ENCODE measurements around the gene SQSTM1. TPM values are rescaled to one million over a fixed set of nuclear protein-coding genes. Genes with fewer than 3 reads are reported as not detected.

Gene SQSTM1
- total and polyA plus RNA-seq, 2 experiments from 2014 or later = 402 to 641 TPM

GRCh38 chr5:179876610-179876952, 55.9 kb downstream of the SQSTM1 start:
- Histone ChIP-seq H3K9me3 (ENCODE audit: low read depth) (no peaks in the 10 kb centered on the region), H3K9me2 (replicated peaks; ENCODE audit: insufficient read depth) (no peaks in the 10 kb centered on the region), H2AFZ (no peak overlapping the region), H3K27me3 (no peaks in the 10 kb centered on the region), H3K4me2 (no peak overlapping the region), H3K4me3 (no peak overlapping the region), H3K27ac (no peak overlapping the region), H4K20me1 (ENCODE audit: insufficient read depth, poor library complexity, severe bottlenecking) (no peaks in the 10 kb centered on the region), H3K4me1 (ENCODE audit: insufficient read depth) (no peaks in the 10 kb centered on the region), H3K36me3 (replicated peaks; ENCODE audit: insufficient read depth, low read depth) (no peaks in the 10 kb centered on the region), H3K79me2 (no peaks in the 10 kb centered on the region)
- DNase-seq (ENCODE audit: low spot score) = no peak
- 92% methylated on average over 3 of the region's 3 CpGs for WGBS (ENCODE audit: low lambda C conversion rate, missing lambda C conversion rate)
- TF ChIP-seq EZH2phosphoT487 (IDR thresholded peaks at IDR 0.05; ENCODE audit: low read depth, severe bottlenecking, unreplicated experiment) (no peak), CTCF (IDR thresholded peaks at IDR 0.05; ENCODE audit: poor library complexity) (no peak), EZH2 (IDR thresholded peaks at IDR 0.05; ENCODE audit: borderline replicate concordance) (no peak)

- Histone ChIP-seq H3K9me2 (replicated peaks; ENCODE audit: insufficient read depth) (no peaks in the 10 kb centered on the region), H3K4me3 (no peak overlapping the region), H2AFZ (no peak overlapping the region), H3K9me3 (ENCODE audit: low read depth) (peaks cover 14% of the 10 kb centered on the region), H3K27ac (no peak overlapping the region), H4K20me1 (ENCODE audit: insufficient read depth, poor library complexity, severe bottlenecking) (no peaks in the 10 kb centered on the region), H3K4me1 (ENCODE audit: insufficient read depth) (no peaks in the 10 kb centered on the region), H3K4me2 (no peak overlapping the region), H3K79me2 (no peaks in the 10 kb centered on the region), H3K27me3 (no peaks in the 10 kb centered on the region), H3K36me3 (replicated peaks; ENCODE audit: insufficient read depth, low read depth) (peaks cover under 1% of the 10 kb centered on the region)
- DNase-seq (ENCODE audit: low spot score) = no peak
- 96% methylated on average over 26 of the region's 26 CpGs for WGBS (ENCODE audit: low lambda C conversion rate, missing lambda C conversion rate)
- TF ChIP-seq EZH2phosphoT487 (IDR thresholded peaks at IDR 0.05; ENCODE audit: low read depth, severe bottlenecking, unreplicated experiment) (no peak), CTCF (IDR thresholded peaks at IDR 0.05; ENCODE audit: poor library complexity) (no peak), EZH2 (IDR thresholded peaks at IDR 0.05; ENCODE audit: borderline replicate concordance) (no peak)
Measured at GRCh38 chr5:179878222-179879002, 57.7 kb downstream of the SQSTM1 start.

- no peak overlapping the region for H2AFZ ChIP-seq
- H3K9me3 ChIP-seq (ENCODE audit: low read depth) = peaks cover 21% of the 10 kb centered on the region
- no peak overlapping the region for H3K4me3 ChIP-seq
- H3K27me3 ChIP-seq = no peaks in the 10 kb centered on the region
- H4K20me1 ChIP-seq (ENCODE audit: insufficient read depth, poor library complexity, severe bottlenecking) = no peaks in the 10 kb centered on the region
- 98% methylated on average over 30 of the region's 31 CpGs for WGBS (ENCODE audit: low lambda C conversion rate, missing lambda C conversion rate)
- H3K36me3 ChIP-seq (replicated peaks; ENCODE audit: insufficient read depth, low read depth) = peaks cover 5% of the 10 kb centered on the region
- TF ChIP-seq EZH2 (IDR thresholded peaks at IDR 0.05; ENCODE audit: borderline replicate concordance) (no peak), CTCF (IDR thresholded peaks at IDR 0.05; ENCODE audit: poor library complexity) (no peak), EZH2phosphoT487 (IDR thresholded peaks at IDR 0.05; ENCODE audit: low read depth, severe bottlenecking, unreplicated experiment) (no peak)
- H3K79me2 ChIP-seq = no peaks in the 10 kb centered on the region
- no peak for DNase-seq (ENCODE audit: low spot score)
- H3K27ac ChIP-seq = no peak overlapping the region
- H3K9me2 ChIP-seq (replicated peaks; ENCODE audit: insufficient read depth) = no peaks in the 10 kb centered on the region
- no peaks in the 10 kb centered on the region for H3K4me1 ChIP-seq (ENCODE audit: insufficient read depth)
- no peak overlapping the region for H3K4me2 ChIP-seq
Measured at GRCh38 chr5:179879003-179879689, 58.4 kb downstream of the SQSTM1 start.

Measured in hepatocyte (in vitro differentiated cells).